HUES48 (cell line): ENCODE measurements around the gene EIF2S1.
A peak's percentile ranks its signal among the peaks of the same experiment; 100 is the strongest.

Experiments used
- H3K27ac ChIP-seq: one replicate; pipeline ENCODE4 v1.7.0; 2013; ENCODE audit warnings: low read depth, low read length, inconsistent platforms
- H3K27me3 ChIP-seq: 2 replicates; pipeline ENCODE4 v1.6.1; 2013; ENCODE audit warnings: mild to moderate bottlenecking, low read length; ENCODE audit not compliant: control insufficient read depth, insufficient read depth
- H3K36me3 ChIP-seq: 2 replicates; pipeline ENCODE4 v1.6.1; 2013; ENCODE audit warnings: low read length; ENCODE audit not compliant: control insufficient read depth, insufficient read depth
- H3K4me1 ChIP-seq: 2 replicates; pipeline ENCODE4 v1.6.1; 2013; ENCODE audit warnings: mild to moderate bottlenecking, low read length; ENCODE audit not compliant: control insufficient read depth, insufficient read depth
- H3K4me3 ChIP-seq: 2 replicates; pipeline ENCODE4 v1.5.1; 2013; ENCODE audit warnings: mild to moderate bottlenecking, low read depth, low read length
- H3K9ac ChIP-seq: 2 replicates; pipeline ENCODE4 v1.6.1; 2013; ENCODE audit warnings: mild to moderate bottlenecking, low read depth, low read length, moderate library complexity
- H3K9me3 ChIP-seq: 2 replicates; pipeline ENCODE4 v1.6.1; 2013; ENCODE audit warnings: low read length; ENCODE audit not compliant: control insufficient read depth, insufficient read depth

The EIF2S1 gene

DNA sequence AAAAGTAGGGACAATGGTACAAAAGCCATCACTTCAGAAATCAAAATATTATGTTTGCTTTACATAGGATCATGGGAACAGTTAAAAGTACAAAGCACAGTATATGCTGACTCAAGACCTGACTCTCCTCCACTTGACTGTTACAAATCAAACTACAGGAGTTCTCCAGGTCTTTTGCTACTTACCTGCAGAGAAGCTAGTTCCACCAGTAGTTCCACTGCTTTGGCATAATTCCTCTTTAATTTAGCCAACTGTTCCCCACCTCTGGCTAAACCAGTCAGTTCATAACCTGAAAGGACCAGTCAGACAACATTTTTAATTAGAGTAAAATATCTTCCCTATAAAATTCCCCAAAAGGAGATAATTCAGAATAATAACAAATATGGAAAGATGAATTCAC lies 14.5 kb upstream of the EIF2S1 start:
- Histone ChIP-seq H3K4me3 (no peak overlapping the region), H3K27me3 (no peaks in the 10 kb centered on the region), H3K36me3 (peaks cover 79% of the 10 kb centered on the region), H3K9ac (no peak overlapping the region), H3K9me3 (no peaks in the 10 kb centered on the region; the same call in 1 of the 2 replicates), H3K4me1 (no peaks in the 10 kb centered on the region), H3K27ac (no peak overlapping the region)

DNA sequence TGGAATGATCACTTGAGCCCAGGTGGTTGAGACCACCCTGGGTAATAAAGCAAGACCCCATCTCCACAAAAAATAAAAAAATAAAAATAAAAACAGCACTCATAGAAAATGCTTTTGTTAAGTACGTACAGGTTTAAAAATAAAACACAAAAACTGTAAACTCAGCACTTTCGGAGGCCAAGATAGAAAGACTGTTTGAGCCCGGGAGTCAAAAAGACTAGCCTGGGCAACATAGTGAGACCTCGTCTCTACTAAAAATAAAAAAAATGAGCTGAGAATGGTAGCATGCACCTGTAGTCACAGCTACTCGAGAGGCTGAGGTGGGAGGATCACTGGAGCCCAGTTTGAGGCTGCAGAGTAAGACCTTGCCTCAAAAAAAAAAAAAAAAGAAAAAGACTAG lies 8.1 kb upstream of the EIF2S1 start:
- no peaks in the 10 kb centered on the region for H3K9me3 ChIP-seq
- peaks cover 62% of the 10 kb centered on the region for H3K36me3 ChIP-seq
- no peak overlapping the region for H3K4me3 ChIP-seq
- H3K27ac ChIP-seq, result no peak overlapping the region
- H3K27me3 ChIP-seq, result no peaks in the 10 kb centered on the region
- H3K9ac ChIP-seq, result no peak overlapping the region
- no peaks in the 10 kb centered on the region for H3K4me1 ChIP-seq

DNA sequence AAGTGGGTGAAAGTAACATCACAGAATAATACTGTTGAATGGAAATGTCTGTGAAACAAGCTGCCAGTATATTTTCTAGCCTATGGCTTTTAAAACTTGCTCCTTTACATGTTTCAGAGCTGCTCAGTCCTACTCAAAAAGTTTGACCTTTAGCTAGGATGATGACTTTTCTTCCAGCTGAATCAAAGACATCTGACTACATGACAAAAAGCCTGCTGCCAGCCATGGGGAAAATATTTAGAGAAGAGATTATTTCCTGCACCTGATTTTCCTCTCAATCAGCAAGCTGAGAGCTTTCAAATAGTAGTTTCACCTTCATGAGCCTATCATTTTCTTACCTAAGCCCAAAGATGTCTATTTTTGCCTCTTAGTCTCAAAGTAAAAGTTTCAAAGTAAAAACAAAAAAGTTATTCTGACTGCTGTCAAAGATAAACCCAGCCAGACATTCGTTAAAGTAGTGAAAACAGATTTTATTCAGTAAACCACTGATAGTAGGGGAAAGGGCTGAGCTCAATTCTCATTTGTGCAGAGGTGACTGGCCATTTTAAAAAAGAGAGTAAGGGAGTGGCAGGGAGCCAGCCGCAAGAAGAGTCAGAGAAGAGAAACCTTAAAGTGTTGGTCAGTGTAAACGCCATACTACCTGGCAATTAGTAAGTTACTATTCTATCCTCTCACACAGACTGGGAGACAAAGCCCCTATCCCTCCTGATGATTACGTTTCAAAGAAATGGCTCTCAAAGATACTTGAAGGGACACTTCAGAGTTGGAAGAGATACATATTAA lies 2.8 kb upstream of the EIF2S1 start:
- no peak overlapping the region for H3K9ac ChIP-seq

DNA sequence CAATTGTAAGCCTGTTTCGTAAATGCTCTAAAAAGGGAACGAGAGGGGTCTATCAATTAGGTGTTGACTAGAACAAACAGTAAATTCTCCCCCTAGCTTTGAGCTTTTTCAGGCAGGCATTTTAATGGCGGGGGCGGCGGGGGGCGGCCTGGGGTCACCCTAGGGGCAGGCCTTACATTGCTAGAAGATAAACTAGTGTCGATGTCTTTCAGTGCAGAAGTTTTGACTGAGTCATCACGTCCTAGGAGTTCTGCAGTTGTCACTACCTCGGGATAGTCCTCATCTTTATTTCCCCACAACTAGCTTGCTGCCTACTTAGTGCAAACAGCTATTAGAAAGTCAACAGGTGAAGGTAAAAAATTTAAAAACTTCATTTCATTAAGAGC lies 2.2 kb upstream of the EIF2S1 start:
- H3K27me3 ChIP-seq, result no peaks in the 10 kb centered on the region
- peak overlapping the region; percentile 95 for H3K27ac ChIP-seq
- H3K4me1 ChIP-seq, result peaks cover 6% of the 10 kb centered on the region; the same call in 1 of the 2 replicates
- H3K36me3 ChIP-seq, result peaks cover 14% of the 10 kb centered on the region
- H3K9me3 ChIP-seq, result no peaks in the 10 kb centered on the region
- no peak overlapping the region for H3K9ac ChIP-seq
- H3K4me3 ChIP-seq, result peak overlapping the region; percentile 91

More for the DNA sequence above, 2.8 kb upstream of the EIF2S1 start:
- peaks cover 12% of the 10 kb centered on the region for H3K36me3 ChIP-seq
- H3K4me1 ChIP-seq, result peaks cover 6% of the 10 kb centered on the region; the same call in 1 of the 2 replicates
- H3K4me3 ChIP-seq, result 0 out of 2 replicates have a peak overlapping the region, but pooled peaks have one; percentile 12
- H3K27ac ChIP-seq, result peak overlapping the region; percentile 95
- H3K9me3 ChIP-seq, result no peaks in the 10 kb centered on the region
- no peaks in the 10 kb centered on the region for H3K27me3 ChIP-seq

DNA sequence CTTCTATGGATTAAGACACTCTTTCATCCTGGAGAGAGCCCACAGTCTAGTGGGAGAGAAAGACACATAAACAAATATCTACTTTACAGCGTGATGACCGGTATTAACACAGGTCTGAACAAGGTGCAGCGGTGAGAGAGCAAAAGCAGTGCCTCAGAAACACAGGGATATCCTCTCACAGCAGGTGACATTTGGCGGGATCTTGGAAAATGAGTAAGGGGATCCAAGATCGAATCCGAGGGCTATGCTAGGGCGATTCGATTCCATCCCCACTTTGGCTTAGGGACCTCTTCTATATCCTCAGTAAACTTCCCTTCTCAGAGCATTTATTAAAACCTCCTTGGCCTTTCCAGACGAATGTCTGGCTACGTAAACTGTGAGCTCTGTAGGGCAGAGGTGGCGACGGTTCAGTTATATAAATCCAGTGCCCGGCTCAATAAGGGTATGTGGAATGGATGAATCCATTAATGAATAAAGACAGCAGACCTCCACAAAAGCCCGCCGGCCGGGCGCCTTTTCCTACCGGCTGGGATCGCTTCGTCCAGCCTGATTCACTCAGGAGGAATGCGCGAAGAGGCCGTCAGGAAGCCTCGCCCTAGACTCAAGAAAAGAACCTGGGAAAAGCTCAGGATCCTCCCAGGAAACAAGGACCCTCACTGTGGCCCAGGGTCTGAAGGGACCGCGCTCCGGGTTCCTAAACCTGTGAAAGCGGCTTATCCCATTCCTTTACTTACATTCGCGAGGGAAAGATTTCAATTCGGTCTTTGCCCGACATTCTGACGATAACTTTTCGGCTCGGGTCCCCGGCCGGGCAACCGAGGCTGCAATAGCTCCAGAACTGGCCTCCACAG lies 979 bp upstream of the EIF2S1 start:
- Histone ChIP-seq H3K4me1 (peaks cover 6% of the 10 kb centered on the region; the same call in 1 of the 2 replicates), H3K27ac (peak overlapping the region; percentile 95)

DNA sequence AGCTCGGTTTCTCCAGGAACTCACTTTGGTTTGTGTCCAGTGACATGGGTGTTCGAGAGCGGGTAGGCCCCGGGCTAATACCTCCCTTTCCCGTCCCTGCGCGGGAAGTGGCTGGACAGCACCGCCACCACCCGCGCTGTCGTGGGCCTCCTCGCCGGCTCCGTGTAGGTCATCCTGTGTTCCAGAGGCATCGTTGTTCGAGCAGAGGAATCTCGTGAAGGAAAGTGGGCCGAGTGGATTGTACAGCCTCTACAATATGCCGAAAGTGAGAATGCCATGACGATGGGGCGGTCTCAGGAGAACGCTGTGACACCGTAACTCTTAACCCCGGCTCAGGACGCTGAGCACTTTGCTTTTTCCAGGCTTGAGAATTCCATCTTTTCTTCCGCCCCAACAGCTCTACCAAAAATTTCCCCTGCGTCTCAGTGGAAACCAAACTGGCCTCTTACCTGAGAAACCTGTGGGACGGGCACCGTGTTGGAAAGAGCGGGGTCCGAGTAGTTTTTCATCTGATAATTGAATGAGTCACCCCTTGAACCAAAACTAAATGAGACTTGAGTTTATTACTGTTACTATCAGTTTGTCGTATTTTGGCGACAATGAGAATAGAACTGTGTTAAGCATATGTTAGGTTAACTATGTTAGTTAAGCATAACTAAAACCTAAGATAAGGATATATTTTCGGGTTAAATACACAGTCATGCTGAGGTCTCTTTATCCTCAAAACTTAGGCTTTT lies 510 bp downstream of the EIF2S1 start:
- Histone ChIP-seq H3K4me3 (peak overlapping the region; percentile 91), H3K36me3 (peaks cover 35% of the 10 kb centered on the region), H3K27ac (peak overlapping the region; percentile 95), H3K9ac (peak overlapping the region; percentile 98), H3K9me3 (no peaks in the 10 kb centered on the region), H3K27me3 (no peaks in the 10 kb centered on the region), H3K4me1 (peaks cover 6% of the 10 kb centered on the region; the same call in 1 of the 2 replicates)

More for the DNA sequence above, 979 bp upstream of the EIF2S1 start:
- Histone ChIP-seq H3K27me3 (no peaks in the 10 kb centered on the region), H3K4me3 (peak overlapping the region; percentile 91), H3K9me3 (no peaks in the 10 kb centered on the region), H3K9ac (peak overlapping the region; percentile 83), H3K36me3 (peaks cover 20% of the 10 kb centered on the region)

DNA sequence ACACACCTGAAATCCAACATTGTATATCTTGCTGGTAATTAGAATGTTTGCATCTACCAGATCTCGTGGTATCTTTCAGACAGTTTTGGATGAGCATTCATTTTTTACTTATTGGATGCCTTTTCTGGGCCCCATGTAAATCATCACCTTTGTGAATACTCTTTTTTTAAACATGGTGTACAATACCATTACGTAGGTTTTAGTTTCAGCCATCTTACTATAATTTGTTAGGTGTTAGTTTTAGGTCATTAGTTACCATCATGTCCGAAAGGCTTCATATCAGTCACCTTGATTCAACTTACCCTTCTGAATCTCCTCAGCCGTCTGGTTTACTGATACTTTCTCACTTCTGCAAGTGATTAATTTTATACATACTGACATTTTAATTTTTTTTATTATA lies 5.3 kb downstream of the EIF2S1 start:
- H3K4me3 ChIP-seq, result no peak overlapping the region
- H3K9ac ChIP-seq, result no peak overlapping the region
- H3K27ac ChIP-seq, result no peak overlapping the region
- no peaks in the 10 kb centered on the region for H3K9me3 ChIP-seq
- H3K36me3 ChIP-seq, result peaks cover 77% of the 10 kb centered on the region
- H3K27me3 ChIP-seq, result no peaks in the 10 kb centered on the region
- H3K4me1 ChIP-seq, result peaks cover 6% of the 10 kb centered on the region; the same call in 1 of the 2 replicates

DNA sequence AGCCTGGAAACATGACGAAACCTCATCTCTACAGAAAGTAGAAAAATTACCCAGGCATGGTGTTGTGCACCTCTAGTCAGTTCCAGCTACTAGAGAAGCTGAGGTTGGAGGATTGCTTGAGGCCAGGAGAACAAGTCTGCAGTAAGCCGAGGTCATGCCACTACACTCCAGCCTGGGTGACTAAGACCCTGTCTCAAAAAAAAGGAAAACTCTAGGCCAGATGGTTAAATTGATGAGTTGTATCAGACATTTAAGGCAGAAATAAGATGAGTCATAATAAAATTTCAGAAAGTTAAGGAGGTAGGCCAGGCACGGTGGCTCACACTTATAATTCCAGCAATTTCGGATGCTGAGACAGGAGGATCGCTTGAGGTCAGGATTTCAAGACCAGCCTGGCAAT lies 10.7 kb downstream of the EIF2S1 start:
- H3K9ac ChIP-seq, result no peak overlapping the region
- H3K4me3 ChIP-seq, result no peak overlapping the region
- H3K9me3 ChIP-seq, result no peaks in the 10 kb centered on the region
- H3K4me1 ChIP-seq, result no peaks in the 10 kb centered on the region
- H3K27ac ChIP-seq, result no peak overlapping the region
- peaks cover 95% of the 10 kb centered on the region for H3K36me3 ChIP-seq
- no peaks in the 10 kb centered on the region for H3K27me3 ChIP-seq

DNA sequence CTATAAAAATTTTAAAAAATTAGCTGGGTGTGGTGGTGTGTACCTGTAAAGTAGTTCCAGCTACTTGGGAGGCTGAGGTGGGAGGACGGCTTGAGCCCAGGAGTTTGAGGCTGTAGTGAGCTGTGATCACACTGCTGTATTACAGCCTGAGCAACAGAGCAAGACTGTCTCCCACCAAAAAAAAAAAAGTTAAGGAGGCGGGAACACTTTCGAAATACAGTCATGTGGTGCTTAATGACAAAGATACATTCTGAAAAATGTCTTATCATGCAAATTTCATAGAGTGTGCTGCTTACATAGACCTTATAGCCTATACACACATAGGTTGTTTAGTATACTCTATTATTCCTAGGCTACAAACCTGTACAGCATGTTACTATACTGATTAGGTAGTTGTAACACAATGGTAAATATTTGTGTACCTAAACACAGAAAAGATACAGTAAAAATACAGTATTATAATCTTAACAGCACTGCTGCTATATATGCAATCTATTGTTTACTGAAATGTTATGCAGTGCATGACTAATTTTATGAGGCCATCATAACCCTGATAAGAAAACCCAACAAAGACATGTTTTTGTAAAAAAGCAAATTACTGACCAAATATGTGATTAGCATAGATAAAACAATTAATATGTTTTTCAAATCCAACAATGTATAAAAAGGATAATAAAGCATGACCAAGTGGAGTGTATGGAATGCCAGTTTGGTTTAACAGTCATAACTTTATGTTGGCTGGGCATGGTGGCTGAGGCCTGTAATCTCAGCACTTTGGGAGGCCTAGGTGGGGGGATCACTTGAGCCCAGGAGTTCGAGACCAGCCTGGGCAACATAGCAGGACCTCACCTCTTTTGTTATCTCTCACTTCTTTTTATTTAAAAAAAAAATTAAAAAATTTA lies 11.4 kb downstream of the EIF2S1 start:
- Histone ChIP-seq H3K27me3 (no peaks in the 10 kb centered on the region), H3K27ac (no peak overlapping the region), H3K4me3 (no peak overlapping the region), H3K36me3 (peaks cover 95% of the 10 kb centered on the region), H3K4me1 (no peaks in the 10 kb centered on the region), H3K9ac (no peak overlapping the region), H3K9me3 (no peaks in the 10 kb centered on the region)

DNA sequence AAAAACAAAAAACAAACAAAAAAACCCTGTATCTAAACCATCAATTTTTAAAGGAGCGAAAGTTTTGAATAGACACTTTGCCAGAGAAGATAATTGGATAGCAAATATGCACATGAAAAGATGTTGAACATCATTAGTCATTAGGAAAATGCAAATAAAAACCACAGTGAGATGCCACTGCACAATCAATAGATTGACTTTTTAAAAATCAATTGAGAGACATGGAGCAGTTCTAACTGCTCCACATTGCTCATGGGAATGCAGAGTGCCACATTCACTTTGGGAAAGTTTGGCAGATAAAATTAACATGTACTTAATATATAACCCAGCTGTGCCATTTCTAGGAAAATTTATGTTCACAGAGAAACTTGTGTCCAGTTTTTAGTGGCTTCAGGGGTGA lies 12.7 kb downstream of the EIF2S1 start:
- Histone ChIP-seq H3K27ac (no peak overlapping the region), H3K4me3 (no peak overlapping the region), H3K9ac (no peak overlapping the region), H3K27me3 (no peaks in the 10 kb centered on the region), H3K36me3 (peaks cover 96% of the 10 kb centered on the region), H3K9me3 (no peaks in the 10 kb centered on the region), H3K4me1 (no peaks in the 10 kb centered on the region)
